ENCODE measurements around the gene AGBL5.

DNA sequence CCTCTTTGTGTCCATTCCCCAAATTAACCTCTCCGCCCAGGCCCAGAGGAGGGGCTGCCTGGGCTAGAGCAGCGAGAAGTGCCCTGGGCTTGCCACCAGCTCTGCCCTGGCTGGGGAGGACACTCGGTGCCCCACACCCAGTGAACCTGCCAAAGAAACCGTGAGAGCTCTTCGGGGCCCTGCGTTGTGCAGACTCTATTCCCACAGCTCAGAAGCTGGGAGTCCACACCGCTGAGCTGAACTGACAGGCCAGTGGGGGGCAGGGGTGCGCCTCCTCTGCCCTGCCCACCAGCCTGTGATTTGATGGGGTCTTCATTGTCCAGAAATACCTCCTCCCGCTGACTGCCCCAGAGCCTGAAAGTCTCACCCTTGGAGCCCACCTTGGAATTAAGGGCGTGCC lies 48.6 kb downstream of the AGBL5 start:
- no peak for TF ChIP-seq POLR2A (IDR thresholded peaks at IDR 0.05)
- TF ChIP-seq, protein P1, sequence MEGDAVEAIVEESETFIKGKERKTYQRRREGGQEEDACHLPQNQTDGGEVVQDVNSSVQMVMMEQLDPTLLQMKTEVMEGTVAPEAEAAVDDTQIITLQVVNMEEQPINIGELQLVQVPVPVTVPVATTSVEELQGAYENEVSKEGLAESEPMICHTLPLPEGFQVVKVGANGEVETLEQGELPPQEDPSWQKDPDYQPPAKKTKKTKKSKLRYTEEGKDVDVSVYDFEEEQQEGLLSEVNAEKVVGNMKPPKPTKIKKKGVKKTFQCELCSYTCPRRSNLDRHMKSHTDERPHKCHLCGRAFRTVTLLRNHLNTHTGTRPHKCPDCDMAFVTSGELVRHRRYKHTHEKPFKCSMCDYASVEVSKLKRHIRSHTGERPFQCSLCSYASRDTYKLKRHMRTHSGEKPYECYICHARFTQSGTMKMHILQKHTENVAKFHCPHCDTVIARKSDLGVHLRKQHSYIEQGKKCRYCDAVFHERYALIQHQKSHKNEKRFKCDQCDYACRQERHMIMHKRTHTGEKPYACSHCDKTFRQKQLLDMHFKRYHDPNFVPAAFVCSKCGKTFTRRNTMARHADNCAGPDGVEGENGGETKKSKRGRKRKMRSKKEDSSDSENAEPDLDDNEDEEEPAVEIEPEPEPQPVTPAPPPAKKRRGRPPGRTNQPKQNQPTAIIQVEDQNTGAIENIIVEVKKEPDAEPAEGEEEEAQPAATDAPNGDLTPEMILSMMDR (IDR thresholded peaks at IDR 0.05), result no peak

Data from testis (tissue), 2 donors.